CD14-positive monocyte (primary cell): ENCODE results near the gene VOPP1. TPM values are rescaled to one million over a fixed set of nuclear protein-coding genes. Genes with fewer than 3 reads are reported as not detected.
A peak's percentile ranks its signal among the peaks of the same experiment; 100 is the strongest.

Experiments
- DNase-seq, 3 donors: peaks; one replicate each; pipeline ENCODE4 v3.0.0-alpha.2; 2011 to 2022
- H2AFZ ChIP-seq: 2 replicates; pipeline ENCODE4 v1.6.0; 2012; ENCODE audit warnings: mild to moderate bottlenecking, low read depth, low read length, inconsistent platforms; ENCODE audit not compliant: insufficient read depth, poor library complexity, severe bottlenecking
- H3K27ac ChIP-seq, 2 donors: 1 replicate in 1 of 2; 2 replicates in 1 of 2; pipeline ENCODE4 v1.5.1; 2012 to 2013; ENCODE audit warnings: low read length in 2 of 2, control low read depth in 1 of 2, inconsistent platforms in 1 of 2, low read depth in 1 of 2, mild to moderate bottlenecking in 1 of 2
- H3K27me3 ChIP-seq, 2 donors: one replicate each; pipeline versions ENCODE4 v1.6.0 to v1.6.1; 2011 to 2013; ENCODE audit warnings: low read length in 2 of 2; ENCODE audit not compliant: control insufficient read depth in 2 of 2, insufficient read depth in 2 of 2
- H3K36me3 ChIP-seq, 2 donors: replicated peaks in 1 of 2; 1 replicate in 1 of 2; 2 replicates in 1 of 2; pipeline versions ENCODE4 v1.5.1 to v1.6.1; 2012 to 2013; ENCODE audit warnings: low read length in 2 of 2, control low read depth in 1 of 2, inconsistent platforms in 1 of 2, mild to moderate bottlenecking in 1 of 2; ENCODE audit not compliant: insufficient read depth in 2 of 2, control insufficient read depth in 1 of 2
- H3K4me1 ChIP-seq, 2 donors: 1 replicate in 1 of 2; 2 replicates in 1 of 2; pipeline versions ENCODE4 v1.5.1 to v1.6.1; 2012 to 2013; ENCODE audit warnings: low read length in 2 of 2, control low read depth in 1 of 2, inconsistent platforms in 1 of 2, mild to moderate bottlenecking in 1 of 2, moderate library complexity in 1 of 2; ENCODE audit not compliant: insufficient read depth in 2 of 2, control insufficient read depth in 1 of 2
- H3K4me2 ChIP-seq: replicated peaks from 2 replicates; pipeline ENCODE3; 2012; ENCODE audit warnings: low read length, moderate library complexity, mild to moderate bottlenecking; ENCODE audit not compliant: poor library complexity, severe bottlenecking; ENCODE audit errors: extremely low read depth
- H3K4me3 ChIP-seq, 3 experiments: fragments of 200-600 bp in 1 of 3; sonication (generic) in 1 of 3; replicated peaks in 1 of 3; 1 replicate in 2 of 3; 2 replicates in 1 of 3; pipeline ENCODE4 v1.5.1; 2011 to 2013; ENCODE audit warnings: low read length in 3 of 3, mild to moderate bottlenecking in 3 of 3, control low read depth in 2 of 3, low read depth in 2 of 3, inconsistent platforms in 1 of 3, moderate library complexity in 1 of 3
- H3K79me2 ChIP-seq: 2 replicates; pipeline ENCODE4 v1.6.0; 2012; ENCODE audit warnings: mild to moderate bottlenecking, control low read depth, inconsistent platforms, low read length, moderate library complexity; ENCODE audit not compliant: insufficient read depth
- H3K9ac ChIP-seq: 2 replicates; pipeline ENCODE4 v1.6.0; 2017; ENCODE audit warnings: low read length, mild to moderate bottlenecking; ENCODE audit not compliant: insufficient read depth, poor library complexity, severe bottlenecking
- H3K9me3 ChIP-seq, 2 donors: replicated peaks in 1 of 2; 1 replicate in 1 of 2; 2 replicates in 1 of 2; pipeline versions ENCODE4 v1.5.1 to v1.6.1; 2012 to 2013; ENCODE audit warnings: low read length in 2 of 2, control low read depth in 1 of 2; ENCODE audit not compliant: control insufficient read depth in 1 of 2, insufficient read depth in 1 of 2
- H4K20me1 ChIP-seq: 2 replicates; pipeline ENCODE4 v1.6.0; 2012; ENCODE audit warnings: mild to moderate bottlenecking, low read length, control low read depth, moderate library complexity; ENCODE audit not compliant: insufficient read depth
- H3K27ac Mint-ChIP-seq, 7 donors: one replicate each; pipeline ENCODE4 v1.8.0; 2020; ENCODE audit warnings: mild to moderate bottlenecking in 7 of 7, mixed read lengths in 7 of 7, moderate library complexity in 6 of 7, inconsistent platforms in 2 of 7
- H3K27me3 Mint-ChIP-seq, 3 donors: one replicate each; pipeline ENCODE4 v1.8.0; 2021 to 2022; ENCODE audit warnings: low read depth in 3 of 3, mild to moderate bottlenecking in 3 of 3, mixed read lengths in 3 of 3, moderate library complexity in 3 of 3, inconsistent platforms in 1 of 3
- H3K36me3 Mint-ChIP-seq, 2 donors: one replicate each; pipeline ENCODE4 v1.8.0; 2020; ENCODE audit warnings: mixed read lengths in 2 of 2, inconsistent platforms in 1 of 2, mild to moderate bottlenecking in 1 of 2
- H3K4me1 Mint-ChIP-seq: one replicate; pipeline ENCODE4 v1.8.0; 2020; ENCODE audit warnings: mild to moderate bottlenecking, mixed read lengths
- H3K4me3 Mint-ChIP-seq, 2 donors: one replicate each; pipeline ENCODE4 v1.8.0; 2020; ENCODE audit warnings: mild to moderate bottlenecking in 2 of 2, mixed read lengths in 2 of 2, moderate library complexity in 1 of 2
- H3K9me3 Mint-ChIP-seq, 7 donors: one replicate each; pipeline ENCODE4 v1.8.0; 2020 to 2022; ENCODE audit warnings: mixed read lengths in 7 of 7, mild to moderate bottlenecking in 6 of 7, moderate library complexity in 6 of 7, inconsistent platforms in 2 of 7
- WGBS: methylation state at CpG from one replicate; pipeline ENCODE4 v1.1.5; 2013; ENCODE audit warnings: missing lambda C conversion rate; ENCODE audit not compliant: insufficient coverage; 5-methylcytosine and 5-hydroxymethylcytosine counted together
- intact Hi-C, 2 donors: fragments of 100-400 bp; cut with micrococcal nuclease; formaldehyde crosslinking; loops; one replicate each; pipeline versions ENCODE4 v1.15.0 to v1.15.1; 2023
- polyA plus RNA-seq, 3 donors: library from polyadenylated mRNA; depleted of rRNA in 1 of 3; unstranded in 2 of 3; stranded (reverse) in 1 of 3; fragments of 300-500 nt in 2 of 3; fragments of >200 nt in 1 of 3; fragmentation: Illumina TruSeq in 2 of 3; gene quantifications; 1 replicate in 2 of 3; 2 replicates in 1 of 3; pipeline ENCODE4 v1.2.3, GENCODE V29; 2012 to 2021
- TF ChIP-seq, protein P1 (sequence below): fragments of 200-600 bp; IDR thresholded peaks from one replicate; pipeline ENCODE4 v1.8.0; 2022; ENCODE audit warnings: antibody characterized with exemption, mild to moderate bottlenecking

Gene VOPP1
- polyA plus RNA-seq, 3 donors: 16.7 to 22.1 (median 18.0) TPM

DNA sequence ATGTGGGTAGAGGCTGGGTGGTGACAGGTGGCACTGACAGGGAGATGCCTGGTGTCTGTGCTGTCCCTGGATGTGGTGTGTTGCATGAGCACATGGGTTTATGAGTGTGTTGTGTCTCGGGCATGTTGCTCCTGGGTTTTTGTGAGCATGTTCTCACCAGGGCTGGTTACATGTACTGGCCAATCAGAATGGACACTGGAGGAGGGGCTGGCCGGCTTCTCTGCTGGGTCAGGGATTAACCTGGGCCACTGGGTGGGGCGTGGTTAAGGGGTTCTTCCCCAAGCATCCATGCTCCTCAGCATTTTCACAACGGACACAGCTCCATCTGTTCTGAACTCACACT is 20.8 kb upstream of the VOPP1 start:
- no peak overlapping the region for H3K4me2 ChIP-seq
- peak in 1 of 3 donors; percentile 13 for DNase-seq
- Mint-ChIP-seq H3K4me1 (peaks cover 8% of the 10 kb centered on the region), H3K9me3 (no peaks in the 10 kb centered on the region), H3K27ac (peak overlapping the region in 2 of 7 donors; percentile 38 to 47), H3K4me3 (no peak overlapping the region), H3K27me3 (peaks cover 4 to 15% (median 10%) of the 10 kb centered on the region in 3 donors), H3K36me3 (no peaks in the 10 kb centered on the region)
- no peaks in the 10 kb centered on the region for H3K79me2 ChIP-seq
- no peak overlapping the region for H3K4me3 ChIP-seq
- no peak overlapping the region for H3K27ac ChIP-seq
- no peaks in the 10 kb centered on the region for H3K27me3 ChIP-seq
- WGBS: 75% methylated on average over 2 of the region's 4 CpGs
- no peak overlapping the region for H2AFZ ChIP-seq
- no peak overlapping the region for H3K9ac ChIP-seq
- intact Hi-C loops: loop anchor here in 1 of 2 donors (5.0 to 10.0 kb wide), 3 partner anchors 61 to 372 kb away; partner anchors contain the start of genes LANCL2 and NIPSNAP2
- H4K20me1 ChIP-seq: no peaks in the 10 kb centered on the region
- no peaks in the 10 kb centered on the region for H3K9me3 ChIP-seq
- TF ChIP-seq, protein P1, sequence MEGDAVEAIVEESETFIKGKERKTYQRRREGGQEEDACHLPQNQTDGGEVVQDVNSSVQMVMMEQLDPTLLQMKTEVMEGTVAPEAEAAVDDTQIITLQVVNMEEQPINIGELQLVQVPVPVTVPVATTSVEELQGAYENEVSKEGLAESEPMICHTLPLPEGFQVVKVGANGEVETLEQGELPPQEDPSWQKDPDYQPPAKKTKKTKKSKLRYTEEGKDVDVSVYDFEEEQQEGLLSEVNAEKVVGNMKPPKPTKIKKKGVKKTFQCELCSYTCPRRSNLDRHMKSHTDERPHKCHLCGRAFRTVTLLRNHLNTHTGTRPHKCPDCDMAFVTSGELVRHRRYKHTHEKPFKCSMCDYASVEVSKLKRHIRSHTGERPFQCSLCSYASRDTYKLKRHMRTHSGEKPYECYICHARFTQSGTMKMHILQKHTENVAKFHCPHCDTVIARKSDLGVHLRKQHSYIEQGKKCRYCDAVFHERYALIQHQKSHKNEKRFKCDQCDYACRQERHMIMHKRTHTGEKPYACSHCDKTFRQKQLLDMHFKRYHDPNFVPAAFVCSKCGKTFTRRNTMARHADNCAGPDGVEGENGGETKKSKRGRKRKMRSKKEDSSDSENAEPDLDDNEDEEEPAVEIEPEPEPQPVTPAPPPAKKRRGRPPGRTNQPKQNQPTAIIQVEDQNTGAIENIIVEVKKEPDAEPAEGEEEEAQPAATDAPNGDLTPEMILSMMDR: no peak
- H3K36me3 ChIP-seq: no peaks in the 10 kb centered on the region
- H3K4me1 ChIP-seq: no peaks in the 10 kb centered on the region

DNA sequence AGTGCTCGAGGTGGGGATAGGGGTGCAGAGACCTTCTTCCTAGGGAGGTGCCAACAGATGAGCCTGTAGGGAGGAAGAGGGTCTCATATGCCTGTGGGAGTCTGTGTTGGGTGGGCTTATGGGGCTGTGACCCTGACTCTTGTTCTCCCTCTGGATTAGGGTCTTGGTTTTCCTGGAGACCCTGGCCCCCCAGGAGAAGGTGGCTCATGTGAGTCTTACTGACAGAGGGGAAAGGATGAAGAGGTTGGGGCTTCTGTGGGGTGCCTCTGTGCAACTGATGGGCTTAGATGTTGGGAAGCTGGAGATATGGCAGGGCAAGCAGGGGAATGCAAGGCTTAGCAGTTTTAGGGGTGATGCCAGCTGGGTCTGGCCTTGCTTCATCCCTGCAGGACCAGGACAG is 20.2 kb upstream of the VOPP1 start:
- H4K20me1 ChIP-seq: no peaks in the 10 kb centered on the region
- WGBS: 100% methylated on average over 1 of the region's 1 CpG
- Mint-ChIP-seq H3K4me1 (peaks cover 8% of the 10 kb centered on the region), H3K27ac (peak overlapping the region in 1 of 7 donors; percentile 48), H3K9me3 (no peaks in the 10 kb centered on the region), H3K4me3 (no peak overlapping the region), H3K36me3 (no peaks in the 10 kb centered on the region), H3K27me3 (peaks cover 4 to 20% (median 11%) of the 10 kb centered on the region in 3 donors)
- H3K36me3 ChIP-seq: no peaks in the 10 kb centered on the region
- intact Hi-C loops: loop anchor here in 1 of 2 donors (5.0 to 10.0 kb wide), 3 partner anchors 60 to 372 kb away; partner anchors contain the start of genes LANCL2 and NIPSNAP2
- DNase-seq: peak in 1 of 3 donors; percentile 3
- no peaks in the 10 kb centered on the region for H3K4me1 ChIP-seq
- no peak overlapping the region for H3K4me2 ChIP-seq
- H3K9ac ChIP-seq: no peak overlapping the region
- no peaks in the 10 kb centered on the region for H3K79me2 ChIP-seq
- no peak overlapping the region for H2AFZ ChIP-seq
- no peak overlapping the region for H3K27ac ChIP-seq
- H3K9me3 ChIP-seq: no peaks in the 10 kb centered on the region
- TF ChIP-seq, protein P1: no peak
- H3K4me3 ChIP-seq: no peak overlapping the region
- no peaks in the 10 kb centered on the region for H3K27me3 ChIP-seq
